Measurements from ENCODE around the gene UBL7. TPM values are rescaled to one million over a fixed set of nuclear protein-coding genes. Genes with fewer than 3 reads are reported as not detected.
"Not testable (repeated sequence)": the region's sequence is repeated elsewhere in the genome, so short reads cannot be mapped to it uniquely, and the experiment has no call there.

Gene UBL7
- polyA plus RNA-seq, 3 donors from 2014 or later, result 110 to 163 (median 128) TPM

- DNase-seq, result no peak
- Mint-ChIP-seq H3K36me3 (peaks cover 9 to 28% (median 10%) of the 10 kb centered on the region in 3 donors), H3K9me3 (no peaks in the 10 kb centered on the region), H3K4me3 (no peak overlapping the region), H3K27ac (no peak overlapping the region), H3K4me1 (peaks cover under 1 to 7% of the 10 kb centered on the region in 2 donors), H3K27me3 (ENCODE audit: low read depth in 3 of 3) (peaks cover 0 to 1% (median 0%) of the 10 kb centered on the region in 3 donors)
Observed at GRCh38 chr15:74482661-74483060, 21.7 kb upstream of the UBL7 start.

- not testable (repeated sequence) for H3K9me3 Mint-ChIP-seq; H3K4me3 Mint-ChIP-seq; H3K27ac Mint-ChIP-seq; H3K27me3 Mint-ChIP-seq (ENCODE audit: low read depth in 3 of 3); H3K4me1 Mint-ChIP-seq; DNase-seq
- peaks cover 9 to 43% (median 11%) of the 10 kb centered on the region in 3 donors for H3K36me3 Mint-ChIP-seq
Observed at GRCh38 chr15:74480364-74480763, 19.4 kb upstream of the UBL7 start.

GRCh38 chr15:74471621-74472020 is 10.7 kb upstream of the UBL7 start:
- DNase-seq; H3K27ac Mint-ChIP-seq; H3K9me3 Mint-ChIP-seq; H3K4me1 Mint-ChIP-seq; H3K27me3 Mint-ChIP-seq (ENCODE audit: low read depth in 3 of 3); H3K4me3 Mint-ChIP-seq: not testable (repeated sequence)
- H3K36me3 Mint-ChIP-seq, result peaks cover 19 to 41% (median 21%) of the 10 kb centered on the region in 3 donors

DNA sequence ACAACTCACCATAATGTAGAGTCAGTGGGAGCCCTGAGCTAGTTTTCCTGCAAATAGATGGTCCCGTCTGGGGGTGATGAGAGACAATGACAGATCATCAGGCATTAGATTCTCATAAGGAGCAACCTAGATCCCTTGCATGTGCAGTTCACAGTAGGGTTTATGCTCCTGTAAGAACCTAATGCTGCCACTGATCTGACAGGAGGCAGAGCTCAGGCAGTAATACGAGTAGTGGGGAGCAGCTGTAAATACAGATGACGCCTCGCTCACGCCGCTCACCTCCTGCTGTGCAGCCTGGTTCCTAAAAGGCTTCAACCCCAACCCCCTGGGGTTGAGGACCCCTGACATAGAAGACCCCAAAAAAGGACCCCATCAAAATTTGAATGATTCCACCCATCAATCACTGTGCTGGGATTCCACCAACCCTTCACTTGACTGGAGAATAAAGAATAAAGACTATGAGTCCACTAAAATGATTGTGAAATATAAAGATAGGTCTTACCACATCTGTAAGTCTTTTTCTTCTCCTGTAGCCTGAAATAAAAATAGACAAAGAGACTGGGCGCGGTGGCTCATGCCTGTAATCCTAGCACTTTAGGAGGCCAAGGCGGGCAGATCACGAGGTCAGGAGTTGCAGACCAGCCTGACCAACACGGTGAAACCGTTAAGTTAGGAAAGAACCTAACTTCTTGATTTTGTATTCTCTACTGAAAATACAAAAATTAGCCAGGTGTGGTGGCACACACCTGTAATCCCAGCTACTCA is 9.9 kb upstream of the UBL7 start:
- H3K36me3 Mint-ChIP-seq, result peaks cover 19 to 33% (median 24%) of the 10 kb centered on the region in 3 donors
- H3K27me3 Mint-ChIP-seq (ENCODE audit: low read depth in 3 of 3), result no peaks in the 10 kb centered on the region
- H3K27ac Mint-ChIP-seq, result no peak overlapping the region
- no peaks in the 10 kb centered on the region for H3K9me3 Mint-ChIP-seq
- DNase-seq, result no peak
- H3K4me3 Mint-ChIP-seq, result no peak overlapping the region
- no peaks in the 10 kb centered on the region for H3K4me1 Mint-ChIP-seq

GRCh38 chr15:74468341-74469032 is 7.5 kb upstream of the UBL7 start:
- Mint-ChIP-seq H3K9me3 (no peaks in the 10 kb centered on the region), H3K4me3 (no peak overlapping the region), H3K36me3 (peaks cover 12 to 23% (median 17%) of the 10 kb centered on the region in 3 donors), H3K4me1 (peaks cover 4 to 14% of the 10 kb centered on the region in 2 donors), H3K27ac (no peak overlapping the region), H3K27me3 (ENCODE audit: low read depth in 3 of 3) (no peaks in the 10 kb centered on the region)
- DNase-seq, result no peak

- no peak for DNase-seq
- H3K9me3 Mint-ChIP-seq, result no peaks in the 10 kb centered on the region
- H3K27ac Mint-ChIP-seq, result no peak overlapping the region
- no peak overlapping the region for H3K4me3 Mint-ChIP-seq
- peaks cover 8 to 13% (median 9%) of the 10 kb centered on the region in 3 donors for H3K36me3 Mint-ChIP-seq
- H3K27me3 Mint-ChIP-seq (ENCODE audit: low read depth in 3 of 3), result no peaks in the 10 kb centered on the region
- peaks cover 14 to 33% of the 10 kb centered on the region in 2 donors for H3K4me1 Mint-ChIP-seq
Observed at GRCh38 chr15:74466570-74466969, 5.6 kb upstream of the UBL7 start.

- H3K9me3 Mint-ChIP-seq, result no peaks in the 10 kb centered on the region
Observed at GRCh38 chr15:74464897-74465296, 3.9 kb upstream of the UBL7 start.

GRCh38 chr15:74464216-74464615 is 3.3 kb upstream of the UBL7 start:
- Mint-ChIP-seq H3K4me3 (no peak overlapping the region), H3K36me3 (peaks cover 3 to 14% (median 10%) of the 10 kb centered on the region in 3 donors), H3K27ac (no peak overlapping the region), H3K9me3 (no peaks in the 10 kb centered on the region), H3K27me3 (ENCODE audit: low read depth in 3 of 3) (no peaks in the 10 kb centered on the region), H3K4me1 (peaks cover 28 to 50% of the 10 kb centered on the region in 2 donors)
- DNase-seq, result no peak

More at GRCh38 chr15:74464897-74465296, 3.9 kb upstream of the UBL7 start:
- H3K27me3 Mint-ChIP-seq (ENCODE audit: low read depth in 3 of 3), result no peaks in the 10 kb centered on the region
- DNase-seq, result no peak
- H3K4me1 Mint-ChIP-seq, result peaks cover 28 to 50% of the 10 kb centered on the region in 2 donors
- H3K4me3 Mint-ChIP-seq, result no peak overlapping the region
- H3K27ac Mint-ChIP-seq, result no peak overlapping the region
- H3K36me3 Mint-ChIP-seq, result peaks cover 4 to 14% (median 10%) of the 10 kb centered on the region in 3 donors

- no peaks in the 10 kb centered on the region for H3K9me3 Mint-ChIP-seq
- H3K36me3 Mint-ChIP-seq, result peaks cover 3 to 14% (median 7%) of the 10 kb centered on the region in 3 donors
- DNase-seq, result no peak
- H3K27ac Mint-ChIP-seq, result peak overlapping the region in 1 of 6 donors; percentile 41
- no peaks in the 10 kb centered on the region for H3K27me3 Mint-ChIP-seq (ENCODE audit: low read depth in 3 of 3)
- H3K4me1 Mint-ChIP-seq, result peaks cover 32 to 54% of the 10 kb centered on the region in 2 donors
- peak overlapping the region in 3 of 5 donors; percentile 20 to 67 (median 22) for H3K4me3 Mint-ChIP-seq
Observed at GRCh38 chr15:74463634-74464033, 2.7 kb upstream of the UBL7 start.

- H3K9me3 Mint-ChIP-seq, result no peaks in the 10 kb centered on the region
- H3K4me1 Mint-ChIP-seq, result peaks cover 36 to 59% of the 10 kb centered on the region in 2 donors
- peaks cover 0 to 3% (median 0%) of the 10 kb centered on the region in 3 donors for H3K27me3 Mint-ChIP-seq (ENCODE audit: low read depth in 3 of 3)
Observed at GRCh38 chr15:74461847-74462511, 1.0 kb upstream of the UBL7 start.

GRCh38 chr15:74460298-74460697 is 662 bp downstream of the UBL7 start:
- DNase-seq, result peak in 2 of 3 donors; percentile 9 to 15
- Mint-ChIP-seq H3K9me3 (no peaks in the 10 kb centered on the region), H3K27me3 (ENCODE audit: low read depth in 3 of 3) (peaks cover 0 to 3% (median 0%) of the 10 kb centered on the region in 3 donors), H3K27ac (peak overlapping the region; percentile 86 to 95 (median 89)), H3K4me3 (peak overlapping the region; percentile 90 to 94 (median 93)), H3K4me1 (peaks cover 36 to 59% of the 10 kb centered on the region in 2 donors), H3K36me3 (peaks cover 8 to 15% (median 14%) of the 10 kb centered on the region in 3 donors)

More at GRCh38 chr15:74461847-74462511, 1.0 kb upstream of the UBL7 start:
- Mint-ChIP-seq H3K4me3 (peak overlapping the region; percentile 90 to 94 (median 93)), H3K36me3 (peaks cover 0 to 14% (median 6%) of the 10 kb centered on the region in 3 donors), H3K27ac (peak overlapping the region; percentile 86 to 95 (median 89))
- no peak for DNase-seq

GRCh38 chr15:74459798-74460197 is 1.2 kb downstream of the UBL7 start:
- Mint-ChIP-seq H3K4me3 (peak overlapping the region in 2 of 5 donors; percentile 90 to 94), H3K4me1 (peaks cover 36 to 63% of the 10 kb centered on the region in 2 donors), H3K27ac (peak overlapping the region in 3 of 6 donors; percentile 86 to 94 (median 89)), H3K36me3 (peaks cover 11 to 20% (median 14%) of the 10 kb centered on the region in 3 donors)
- not testable (repeated sequence) for H3K27me3 Mint-ChIP-seq (ENCODE audit: low read depth in 3 of 3); DNase-seq; H3K9me3 Mint-ChIP-seq

GRCh38 chr15:74458473-74458872 is 2.5 kb downstream of the UBL7 start:
- no peak overlapping the region for H3K27ac Mint-ChIP-seq
- DNase-seq, result no peak
- peak overlapping the region in 1 of 5 donors; percentile 18 for H3K4me3 Mint-ChIP-seq
- peaks cover 12 to 33% (median 22%) of the 10 kb centered on the region in 3 donors for H3K36me3 Mint-ChIP-seq
- H3K4me1 Mint-ChIP-seq, result peaks cover 32 to 56% of the 10 kb centered on the region in 2 donors
- no peaks in the 10 kb centered on the region for H3K9me3 Mint-ChIP-seq
- peaks cover 0 to 3% (median 0%) of the 10 kb centered on the region in 3 donors for H3K27me3 Mint-ChIP-seq (ENCODE audit: low read depth in 3 of 3)

Data from immature natural killer cell (primary cell).